ENCODE results near the gene CCDC141.

The CCDC141 gene

DNA sequence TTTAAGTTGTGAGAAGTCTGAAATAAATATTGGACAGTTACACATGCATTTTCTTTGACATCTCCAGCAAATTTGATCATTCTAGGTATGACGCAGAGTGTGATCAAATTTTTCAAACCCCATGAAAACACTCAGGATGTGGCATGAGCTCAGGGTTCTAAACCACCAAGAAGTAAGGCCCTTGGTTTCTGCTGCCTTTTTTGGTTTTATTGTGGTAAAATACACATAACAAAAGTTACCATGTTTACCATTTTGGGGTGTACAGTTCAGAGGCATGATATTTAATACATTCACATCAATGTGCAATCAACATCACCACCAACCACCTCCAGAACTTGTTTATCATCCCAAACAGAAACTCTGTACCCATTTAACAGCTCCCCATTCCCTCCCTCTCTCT is 178.4 kb downstream of the CCDC141 start:
- no peak overlapping the region for H3K4me3 ChIP-seq (ENCODE audit: control insufficient read depth, low read depth, low read length)
- no peak for DNase-seq (ENCODE audit: low read depth)
- TF ChIP-seq, protein P1, sequence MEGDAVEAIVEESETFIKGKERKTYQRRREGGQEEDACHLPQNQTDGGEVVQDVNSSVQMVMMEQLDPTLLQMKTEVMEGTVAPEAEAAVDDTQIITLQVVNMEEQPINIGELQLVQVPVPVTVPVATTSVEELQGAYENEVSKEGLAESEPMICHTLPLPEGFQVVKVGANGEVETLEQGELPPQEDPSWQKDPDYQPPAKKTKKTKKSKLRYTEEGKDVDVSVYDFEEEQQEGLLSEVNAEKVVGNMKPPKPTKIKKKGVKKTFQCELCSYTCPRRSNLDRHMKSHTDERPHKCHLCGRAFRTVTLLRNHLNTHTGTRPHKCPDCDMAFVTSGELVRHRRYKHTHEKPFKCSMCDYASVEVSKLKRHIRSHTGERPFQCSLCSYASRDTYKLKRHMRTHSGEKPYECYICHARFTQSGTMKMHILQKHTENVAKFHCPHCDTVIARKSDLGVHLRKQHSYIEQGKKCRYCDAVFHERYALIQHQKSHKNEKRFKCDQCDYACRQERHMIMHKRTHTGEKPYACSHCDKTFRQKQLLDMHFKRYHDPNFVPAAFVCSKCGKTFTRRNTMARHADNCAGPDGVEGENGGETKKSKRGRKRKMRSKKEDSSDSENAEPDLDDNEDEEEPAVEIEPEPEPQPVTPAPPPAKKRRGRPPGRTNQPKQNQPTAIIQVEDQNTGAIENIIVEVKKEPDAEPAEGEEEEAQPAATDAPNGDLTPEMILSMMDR (IDR thresholded peaks at IDR 0.05; ENCODE audit: control insufficient read depth, insufficient read depth, low read depth, low read length, missing control alignments): no peak

DNA sequence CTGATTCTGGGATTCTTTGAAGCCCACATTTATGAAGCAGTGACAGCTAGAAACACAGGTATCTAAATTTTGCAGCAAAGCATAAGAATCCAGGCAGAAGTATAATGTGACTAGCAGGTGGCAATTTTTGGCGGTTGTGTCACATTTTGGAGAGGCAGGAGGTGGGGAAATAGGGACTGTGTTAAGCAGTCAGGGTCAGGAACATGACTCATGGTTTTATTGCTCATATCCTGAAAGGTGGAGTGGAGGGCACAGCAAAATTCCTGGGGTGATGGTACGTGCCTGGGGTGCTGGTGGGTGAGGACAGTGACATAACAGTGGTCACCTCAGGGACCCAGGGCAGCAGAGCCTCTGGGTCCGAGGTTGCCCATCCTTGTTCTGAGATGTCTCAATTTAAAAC is 179.2 kb downstream of the CCDC141 start:
- TF ChIP-seq, protein P1 (IDR thresholded peaks at IDR 0.05; ENCODE audit: control insufficient read depth, insufficient read depth, low read depth, low read length, missing control alignments): no peak
- H3K4me3 ChIP-seq (ENCODE audit: control insufficient read depth, low read depth, low read length): no peak overlapping the region
- DNase-seq (ENCODE audit: low read depth): no peak

DNA sequence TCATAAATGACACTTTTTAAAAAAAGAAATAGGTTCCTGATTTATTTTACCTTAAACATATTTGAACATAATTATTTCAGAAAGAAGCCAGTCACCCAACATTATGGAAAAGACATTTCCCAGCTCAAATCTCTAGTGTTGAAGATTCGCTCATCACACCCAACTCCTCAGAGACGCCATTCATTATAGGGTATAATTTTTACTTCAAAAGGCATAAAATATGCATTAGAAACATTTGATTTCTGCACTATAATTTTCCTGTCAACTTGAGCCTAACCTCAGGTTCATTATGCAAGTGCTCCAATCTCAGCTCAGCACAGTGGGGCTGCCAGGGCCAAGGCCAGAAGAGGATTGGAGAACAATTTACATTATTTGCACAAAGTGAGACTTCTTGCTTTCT is 183.9 kb downstream of the CCDC141 start:
- no peak for DNase-seq (ENCODE audit: low read depth)
- TF ChIP-seq, protein P1 (IDR thresholded peaks at IDR 0.05; ENCODE audit: control insufficient read depth, insufficient read depth, low read depth, low read length, missing control alignments): no peak
- no peak overlapping the region for H3K4me3 ChIP-seq (ENCODE audit: control insufficient read depth, low read depth, low read length)

DNA sequence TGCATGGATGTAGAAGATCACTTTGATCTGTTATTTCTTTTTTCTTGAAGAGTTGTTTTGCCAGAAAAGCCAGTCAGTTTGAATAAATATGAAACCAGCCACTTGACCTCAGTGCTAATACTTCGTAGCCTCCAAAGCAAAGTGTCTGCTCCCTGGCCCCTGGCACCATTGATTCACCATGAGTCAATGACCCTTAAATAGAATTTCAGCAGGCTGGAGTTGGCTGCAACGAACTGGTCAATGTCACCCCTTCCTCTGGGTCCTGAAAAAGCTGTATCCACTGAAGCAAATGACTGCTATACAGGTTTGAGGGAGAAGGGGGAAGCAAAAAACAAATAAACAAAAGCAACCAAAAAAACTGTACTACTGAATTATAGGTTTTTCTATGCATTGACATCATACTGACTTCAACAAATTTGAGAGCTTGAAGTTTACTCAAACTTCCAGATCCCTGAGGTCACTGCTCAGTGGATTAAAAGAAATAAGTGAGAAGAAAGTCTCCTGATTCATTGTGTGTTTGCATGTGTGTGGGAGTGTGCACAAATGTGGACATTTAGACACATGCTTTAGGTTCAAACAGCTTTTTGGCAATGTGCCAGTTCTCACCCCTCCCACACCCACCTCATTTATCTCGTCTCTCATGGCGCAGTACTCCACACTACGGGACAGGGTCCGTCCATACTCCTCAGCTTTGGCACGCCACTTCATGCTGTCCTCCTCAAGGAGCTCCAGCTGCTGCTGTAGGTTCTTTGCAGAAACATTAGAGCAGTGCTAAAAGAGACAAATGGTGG is 184.6 kb downstream of the CCDC141 start:
- TF ChIP-seq, protein P1 (IDR thresholded peaks at IDR 0.05; ENCODE audit: control insufficient read depth, insufficient read depth, low read depth, low read length, missing control alignments): no peak
- no peak overlapping the region for H3K4me3 ChIP-seq (ENCODE audit: control insufficient read depth, low read depth, low read length)
- no peak for DNase-seq (ENCODE audit: low read depth)

DNA sequence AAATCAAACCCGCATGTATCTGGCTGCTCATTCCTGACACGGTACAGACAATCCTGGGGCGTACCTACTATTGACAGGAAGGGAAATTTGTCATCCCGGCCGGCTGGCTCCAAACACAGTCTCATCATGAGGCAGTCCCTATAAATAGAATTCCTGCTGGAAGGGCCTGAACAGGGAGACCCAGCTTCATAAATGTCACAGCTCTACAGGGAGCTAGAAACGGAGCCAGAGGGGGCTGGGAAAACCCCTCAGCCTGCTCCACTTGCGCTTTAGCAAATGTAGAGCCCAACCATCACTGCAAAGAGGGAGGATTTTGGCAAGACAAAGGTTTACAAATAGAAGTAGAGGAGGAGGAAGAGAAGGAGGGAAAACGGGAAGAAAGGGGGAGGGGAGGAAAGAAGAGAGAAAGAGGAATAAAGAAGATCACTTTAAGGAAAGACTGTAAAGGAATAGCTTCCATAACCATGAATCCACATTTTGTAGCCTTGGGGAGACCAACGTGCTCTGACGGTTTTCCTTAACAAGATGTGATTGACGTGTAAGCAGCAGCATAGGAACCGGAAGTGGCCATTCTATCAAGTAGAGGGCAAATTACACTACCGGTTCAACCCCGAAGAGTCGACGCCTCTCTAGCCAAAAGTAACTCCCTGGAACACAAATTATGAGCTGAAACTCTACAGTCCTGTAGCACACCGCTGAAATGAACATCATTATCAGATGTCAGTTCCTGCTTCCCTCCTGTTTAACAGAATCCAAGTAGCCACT is 185.9 kb downstream of the CCDC141 start:
- TF ChIP-seq, protein P1 (IDR thresholded peaks at IDR 0.05; ENCODE audit: control insufficient read depth, insufficient read depth, low read depth, low read length, missing control alignments): no peak
- H3K4me3 ChIP-seq (ENCODE audit: control insufficient read depth, low read depth, low read length): no peak overlapping the region
- DNase-seq (ENCODE audit: low read depth): no peak

DNA sequence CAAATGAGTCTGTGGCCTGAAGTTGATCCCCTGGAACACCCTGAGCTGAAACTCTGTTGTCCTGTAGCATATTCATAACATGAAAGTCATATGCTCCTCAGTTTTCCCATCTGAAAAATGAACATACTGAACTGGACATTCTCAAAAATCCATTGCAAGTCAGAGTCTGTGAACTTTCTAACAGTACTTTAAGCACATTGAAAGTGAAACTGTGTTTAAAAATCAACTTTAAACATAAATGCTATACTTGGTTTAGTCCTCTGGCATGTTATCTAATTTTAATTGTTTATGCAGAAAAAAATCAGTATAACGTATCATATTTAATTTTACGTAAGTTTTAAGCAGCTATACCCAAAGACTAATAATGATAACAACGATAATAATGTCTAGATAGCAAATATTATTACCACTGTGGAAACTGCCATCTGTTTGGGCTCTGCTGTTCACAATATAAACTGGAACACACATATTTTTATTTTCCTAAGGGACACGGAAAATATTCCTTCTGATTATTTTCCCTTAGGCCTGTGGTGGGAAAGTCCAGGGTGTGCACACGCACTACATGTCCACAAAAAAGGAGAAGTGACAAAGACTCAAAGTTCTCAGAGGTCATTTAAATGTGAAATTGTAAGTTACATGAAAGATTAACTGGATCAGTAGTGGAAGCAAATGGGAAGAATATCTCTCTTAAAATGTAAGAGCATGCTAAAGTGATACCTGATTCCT is 186.6 kb downstream of the CCDC141 start:
- no peak for DNase-seq (ENCODE audit: low read depth)
- TF ChIP-seq, protein P1 (IDR thresholded peaks at IDR 0.05; ENCODE audit: control insufficient read depth, insufficient read depth, low read depth, low read length, missing control alignments): no peak
- H3K4me3 ChIP-seq (ENCODE audit: control insufficient read depth, low read depth, low read length): no peak overlapping the region
